GM10266 (cell line): ENCODE results near the gene LCNL1.

Source experiments
- DNase-seq: peaks from one replicate; pipeline ENCODE4 v3.0.0; 2012; ENCODE audit errors: extremely low spot score
- TF ChIP-seq, protein P1 (sequence below): IDR thresholded peaks from 2 replicates; pipeline ENCODE4 v1.5.1; 2012; ENCODE audit warnings: mild to moderate bottlenecking, low read depth; ENCODE audit not compliant: control insufficient read depth, insufficient read depth; ENCODE audit errors: missing control alignments

The LCNL1 gene

GRCh38 chr9:136985027-136985602 is 2.3 kb downstream of the LCNL1 start:
- TF ChIP-seq, protein P1, sequence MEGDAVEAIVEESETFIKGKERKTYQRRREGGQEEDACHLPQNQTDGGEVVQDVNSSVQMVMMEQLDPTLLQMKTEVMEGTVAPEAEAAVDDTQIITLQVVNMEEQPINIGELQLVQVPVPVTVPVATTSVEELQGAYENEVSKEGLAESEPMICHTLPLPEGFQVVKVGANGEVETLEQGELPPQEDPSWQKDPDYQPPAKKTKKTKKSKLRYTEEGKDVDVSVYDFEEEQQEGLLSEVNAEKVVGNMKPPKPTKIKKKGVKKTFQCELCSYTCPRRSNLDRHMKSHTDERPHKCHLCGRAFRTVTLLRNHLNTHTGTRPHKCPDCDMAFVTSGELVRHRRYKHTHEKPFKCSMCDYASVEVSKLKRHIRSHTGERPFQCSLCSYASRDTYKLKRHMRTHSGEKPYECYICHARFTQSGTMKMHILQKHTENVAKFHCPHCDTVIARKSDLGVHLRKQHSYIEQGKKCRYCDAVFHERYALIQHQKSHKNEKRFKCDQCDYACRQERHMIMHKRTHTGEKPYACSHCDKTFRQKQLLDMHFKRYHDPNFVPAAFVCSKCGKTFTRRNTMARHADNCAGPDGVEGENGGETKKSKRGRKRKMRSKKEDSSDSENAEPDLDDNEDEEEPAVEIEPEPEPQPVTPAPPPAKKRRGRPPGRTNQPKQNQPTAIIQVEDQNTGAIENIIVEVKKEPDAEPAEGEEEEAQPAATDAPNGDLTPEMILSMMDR, result no peak
- DNase-seq, result no peak

GRCh38 chr9:136985853-136986252 is 3.1 kb downstream of the LCNL1 start:
- no peak for DNase-seq
- TF ChIP-seq, protein P1, result no peak

DNA sequence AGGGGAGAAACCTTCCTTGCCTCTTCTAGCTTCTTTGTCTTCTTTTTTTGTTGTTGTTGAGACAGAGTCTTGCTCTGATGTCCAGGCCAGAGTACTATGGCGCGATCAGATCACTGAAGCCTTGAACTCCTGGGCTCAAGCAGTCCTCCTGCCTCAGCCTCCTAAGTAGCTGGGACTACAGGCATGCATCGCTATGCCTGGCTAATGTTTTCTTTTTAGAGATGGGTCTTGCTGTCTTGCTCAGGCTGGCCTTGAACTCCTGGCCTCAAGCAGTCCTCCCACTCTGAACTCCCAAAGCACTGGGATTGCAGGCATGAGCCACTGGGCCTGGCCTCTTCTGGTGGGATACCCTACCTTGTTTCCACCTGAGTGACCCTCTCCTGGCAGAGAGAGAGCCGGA is 6.1 kb downstream of the LCNL1 start:
- TF ChIP-seq, protein P1, result no peak
- no peak for DNase-seq

- TF ChIP-seq, protein P1, result no peak
- no peak for DNase-seq
These were observed 7.6 kb downstream of the LCNL1 start for GRCh38 chr9:136990242-136990911.

DNA sequence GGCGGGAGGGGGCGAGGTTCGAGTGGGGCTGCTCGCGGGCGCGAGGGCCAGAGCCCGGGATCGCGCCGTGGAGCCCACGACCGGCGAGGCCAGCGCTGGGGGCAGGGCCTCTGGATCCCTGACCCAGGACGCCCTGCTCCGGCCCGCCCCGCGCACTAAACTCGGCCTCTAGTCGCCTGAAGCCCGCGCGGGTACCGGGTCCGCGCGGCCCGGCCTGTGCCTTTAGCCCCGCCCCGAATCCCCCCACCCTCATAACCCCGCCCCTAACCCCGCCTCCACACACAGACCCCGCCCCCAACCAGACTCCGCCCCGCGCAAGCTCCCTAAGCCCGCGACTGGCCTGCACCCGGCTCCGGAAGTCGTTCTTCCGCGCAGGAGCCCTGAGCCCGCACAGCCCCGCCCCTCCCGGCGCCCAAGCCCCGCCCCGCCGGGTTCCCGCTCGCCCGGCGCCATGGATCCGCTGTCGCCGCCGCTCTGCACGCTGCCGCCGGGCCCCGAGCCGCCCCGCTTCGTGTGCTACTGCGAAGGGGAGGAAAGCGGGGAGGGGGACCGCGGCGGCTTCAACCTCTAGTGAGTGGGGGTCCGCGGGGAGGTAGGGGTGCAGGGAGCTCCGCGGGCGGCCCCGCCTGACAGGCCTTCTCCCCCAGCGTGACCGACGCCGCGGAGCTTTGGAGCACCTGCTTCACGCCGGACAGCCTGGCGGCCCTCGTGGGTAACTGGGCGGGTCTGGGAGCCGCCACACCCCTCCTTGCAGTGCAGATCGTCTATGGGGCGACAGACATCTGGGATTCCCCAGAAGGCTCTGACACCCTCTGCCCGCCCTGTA is 9.4 kb downstream of the LCNL1 start, which contains the start of gene PAXX:
PAXX (plus strand) TSS at position 430 of the 826 bp plus-strand sequence; CDS start at position 452, 22 bp downstream.
- peak; percentile 100 for DNase-seq
- TF ChIP-seq, protein P1, result no peak

DNA sequence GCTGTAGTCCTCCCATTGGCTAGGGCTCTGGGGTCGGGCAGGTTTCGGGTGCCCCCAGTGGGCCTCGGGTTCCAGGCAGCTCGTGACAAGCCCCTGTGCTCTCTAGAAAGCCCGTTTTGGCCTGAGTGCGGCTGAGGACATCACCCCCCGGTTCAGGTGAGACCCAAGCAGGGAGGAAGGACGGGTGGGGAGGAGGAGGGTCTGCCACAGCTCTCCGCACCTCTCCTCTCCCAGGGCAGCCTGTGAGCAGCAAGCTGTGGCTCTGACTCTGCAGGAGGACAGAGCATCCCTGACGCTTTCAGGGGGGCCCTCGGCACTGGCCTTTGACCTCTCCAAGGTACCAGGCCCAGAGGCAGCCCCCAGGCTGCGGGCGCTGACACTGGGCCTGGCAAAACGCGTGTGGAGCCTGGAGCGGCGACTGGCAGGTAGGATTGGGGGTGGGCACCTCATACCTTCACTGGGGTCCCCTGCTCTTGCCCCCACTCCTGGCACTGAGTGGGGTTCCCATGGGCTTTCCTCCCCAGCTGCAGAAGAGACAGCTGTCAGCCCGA is 10.1 kb downstream of the LCNL1 start:
- DNase-seq, result no peak
- TF ChIP-seq, protein P1, result no peak
